Effector memory CD8-positive, alpha-beta T cell (primary cell): ENCODE data around the gene PCDH1.

Source experiments
- ATAC-seq: fragments of 150-1000 bp; cut with Tn5 transposase; replicated peaks from 2 replicates; pipeline ENCODE4 v1.10.0; 2021; ENCODE audit warnings: mild to moderate bottlenecking, moderate library complexity
- DNase-seq, 3 experiments: peaks; one replicate each; pipeline ENCODE4 v3.0.0; 2021
- H3K27ac Mint-ChIP-seq, 2 donors: one replicate each; pipeline ENCODE4 v1.8.0; 2022; ENCODE audit warnings: mild to moderate bottlenecking in 2 of 2, mixed read lengths in 2 of 2, moderate library complexity in 2 of 2
- H3K27me3 Mint-ChIP-seq, 2 donors: one replicate each; pipeline ENCODE4 v1.8.0; 2022; ENCODE audit warnings: mixed read lengths in 2 of 2
- H3K36me3 Mint-ChIP-seq: one replicate; pipeline ENCODE4 v1.8.0; 2022; ENCODE audit warnings: mild to moderate bottlenecking, moderate library complexity, mixed read lengths; ENCODE audit not compliant: insufficient read depth
- H3K4me1 Mint-ChIP-seq, 2 donors: one replicate each; pipeline ENCODE4 v1.8.0; 2022; ENCODE audit warnings: low read depth in 2 of 2, mixed read lengths in 2 of 2
- H3K4me3 Mint-ChIP-seq, 2 donors: one replicate each; pipeline ENCODE4 v1.8.0; 2022; ENCODE audit warnings: mild to moderate bottlenecking in 2 of 2, mixed read lengths in 2 of 2, moderate library complexity in 2 of 2
- H3K9me3 Mint-ChIP-seq, 2 donors: one replicate each; pipeline ENCODE4 v1.8.0; 2022; ENCODE audit warnings: mixed read lengths in 2 of 2

Gene PCDH1

DNA sequence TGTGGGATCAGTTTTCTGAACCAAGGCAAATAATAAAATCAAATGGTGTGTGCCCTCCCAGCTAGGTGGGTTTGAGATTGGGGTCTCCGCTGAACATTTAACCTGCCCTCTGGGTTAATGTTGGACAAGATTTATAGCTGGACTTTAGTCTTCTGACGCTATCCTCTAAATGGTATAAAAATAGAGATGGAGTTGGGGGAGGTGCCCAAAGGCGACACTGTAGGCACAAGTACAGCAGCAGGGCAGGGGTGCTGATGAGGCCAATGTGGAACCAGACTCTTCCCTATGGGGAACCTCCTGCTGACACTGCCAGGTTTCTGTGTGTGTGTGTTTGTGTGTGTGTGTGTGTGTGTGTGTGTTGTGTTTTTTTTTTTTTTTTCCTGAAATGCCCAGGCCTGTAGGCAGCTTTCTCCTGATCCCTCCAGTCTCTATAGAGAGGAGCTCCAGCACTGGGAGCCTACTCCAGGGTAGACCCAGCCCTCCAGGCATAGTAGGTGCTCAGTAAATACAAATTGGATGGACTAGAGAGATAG, 37.9 kb downstream of the PCDH1 start:
- DNase-seq (no peak), ATAC-seq (no peak)
- Mint-ChIP-seq H3K36me3 (no peaks in the 10 kb centered on the region), H3K9me3 (no peaks in the 10 kb centered on the region), H3K4me1 (peaks cover 0 to 2% of the 10 kb centered on the region in 2 donors), H3K27me3 (peaks cover 16 to 97% of the 10 kb centered on the region in 2 donors), H3K27ac (no peak overlapping the region), H3K4me3 (no peak overlapping the region)

GRCh38 chr5:141839015-141839513, 39.1 kb downstream of the PCDH1 start:
- no peaks in the 10 kb centered on the region for H3K36me3 Mint-ChIP-seq
- H3K4me3 Mint-ChIP-seq: no peak overlapping the region
- H3K27me3 Mint-ChIP-seq: peaks cover 15 to 92% of the 10 kb centered on the region in 2 donors
- no peak overlapping the region for H3K27ac Mint-ChIP-seq
- peaks cover 0 to 2% of the 10 kb centered on the region in 2 donors for H3K4me1 Mint-ChIP-seq
- ATAC-seq (no peak), DNase-seq (no peak)
- H3K9me3 Mint-ChIP-seq: no peaks in the 10 kb centered on the region

- ATAC-seq (no peak), DNase-seq (no peak)
- H3K27ac Mint-ChIP-seq: no peak overlapping the region
- no peaks in the 10 kb centered on the region for H3K9me3 Mint-ChIP-seq
- peaks cover under 1% of the 10 kb centered on the region for H3K36me3 Mint-ChIP-seq
- peaks cover 9 to 88% of the 10 kb centered on the region in 2 donors for H3K27me3 Mint-ChIP-seq
- H3K4me1 Mint-ChIP-seq: peaks cover 0 to 2% of the 10 kb centered on the region in 2 donors
- no peak overlapping the region for H3K4me3 Mint-ChIP-seq
Measured at GRCh38 chr5:141838326-141839014, 39.7 kb downstream of the PCDH1 start.

DNA sequence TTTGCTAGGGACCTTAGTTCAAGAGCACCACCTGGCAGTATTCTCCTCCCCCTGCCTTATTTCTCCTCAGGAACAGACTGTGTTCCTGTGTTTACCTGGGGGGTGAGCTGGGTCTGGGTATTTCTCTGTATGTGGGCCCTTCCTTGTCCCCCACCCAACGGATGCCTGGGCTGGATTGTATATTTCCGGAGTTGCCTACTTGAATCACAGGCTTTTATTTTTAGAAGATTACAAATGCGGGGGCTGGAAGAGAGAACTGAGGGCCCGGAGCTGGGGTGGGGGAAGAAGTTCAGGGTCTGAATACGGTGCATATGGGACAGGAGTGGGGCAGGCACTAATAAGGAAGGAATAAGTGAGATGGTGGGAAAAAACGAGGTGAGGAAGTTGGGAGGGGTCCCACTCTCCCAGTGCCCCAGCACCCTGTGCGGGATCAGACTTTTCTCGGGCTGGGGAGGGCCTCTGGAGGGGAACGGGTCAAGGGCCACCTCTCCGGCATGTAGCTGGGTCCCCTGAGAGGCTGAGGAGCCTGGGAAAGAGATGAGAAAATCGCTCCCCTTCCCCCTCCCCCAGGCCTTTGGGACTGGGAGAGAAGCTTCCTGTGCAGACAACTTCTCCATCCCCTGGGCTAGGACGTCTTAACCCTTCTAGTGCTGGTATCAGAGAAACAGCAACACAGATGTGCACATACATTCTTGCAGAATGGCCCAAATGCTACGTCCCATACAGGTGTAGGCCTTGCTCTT, 42.1 kb downstream of the PCDH1 start:
- Mint-ChIP-seq H3K4me3 (no peak overlapping the region), H3K27me3 (peaks cover 26 to 88% of the 10 kb centered on the region in 2 donors), H3K27ac (no peak overlapping the region), H3K36me3 (peaks cover 3% of the 10 kb centered on the region), H3K4me1 (peaks cover 0 to 2% of the 10 kb centered on the region in 2 donors), H3K9me3 (no peaks in the 10 kb centered on the region)
- DNase-seq (no peak), ATAC-seq (no peak)

DNA sequence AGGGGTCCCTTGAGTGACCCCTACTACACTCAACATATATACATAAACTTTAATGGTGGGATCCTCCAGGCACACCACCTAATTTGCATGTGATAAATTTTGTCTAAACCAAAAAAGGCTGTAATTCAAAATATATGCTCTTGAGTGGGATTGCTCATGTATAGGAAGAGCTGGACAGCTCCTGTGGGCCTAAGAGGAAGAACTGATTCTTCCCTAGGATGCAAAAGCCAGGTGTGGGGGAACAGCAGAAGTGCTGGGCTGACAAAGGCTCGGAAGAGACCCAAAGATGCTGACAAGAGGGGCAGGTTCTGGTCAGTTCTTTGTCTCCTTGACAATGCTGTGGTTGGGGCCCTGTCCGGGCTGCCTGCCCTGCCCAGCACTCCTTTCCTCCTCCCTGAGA, 43.9 kb downstream of the PCDH1 start:
- Mint-ChIP-seq H3K4me3 (no peak overlapping the region), H3K27me3 (peaks cover 26 to 86% of the 10 kb centered on the region in 2 donors), H3K27ac (no peak overlapping the region), H3K9me3 (no peaks in the 10 kb centered on the region), H3K36me3 (peaks cover 3% of the 10 kb centered on the region), H3K4me1 (peaks cover 0 to 2% of the 10 kb centered on the region in 2 donors)
- ATAC-seq (no peak), DNase-seq (no peak)

DNA sequence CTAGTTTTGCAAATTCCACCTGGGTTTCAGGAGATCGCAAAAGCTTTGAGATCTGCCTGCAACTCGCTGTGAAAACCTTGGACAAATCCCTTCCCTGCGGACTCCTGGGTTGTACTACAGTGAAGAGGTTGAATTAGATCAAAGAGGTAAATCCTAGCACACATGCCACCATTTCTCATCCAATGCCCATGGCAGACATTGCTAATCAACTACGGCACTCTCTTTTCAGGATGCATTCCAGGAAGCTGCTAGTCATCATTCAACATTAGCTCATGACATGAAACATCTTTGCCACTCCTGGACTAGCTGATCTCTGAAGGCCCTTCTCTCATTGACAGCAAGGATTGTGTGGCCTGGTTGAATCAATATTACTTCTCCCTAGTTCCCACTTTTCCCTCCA, 46.1 kb downstream of the PCDH1 start:
- H3K4me3 Mint-ChIP-seq: no peak overlapping the region
- H3K9me3 Mint-ChIP-seq: no peaks in the 10 kb centered on the region
- peaks cover 26 to 72% of the 10 kb centered on the region in 2 donors for H3K27me3 Mint-ChIP-seq
- no peak overlapping the region for H3K27ac Mint-ChIP-seq
- peaks cover 3% of the 10 kb centered on the region for H3K36me3 Mint-ChIP-seq
- no peaks in the 10 kb centered on the region for H3K4me1 Mint-ChIP-seq
- ATAC-seq: no peak
- no peak for DNase-seq

DNA sequence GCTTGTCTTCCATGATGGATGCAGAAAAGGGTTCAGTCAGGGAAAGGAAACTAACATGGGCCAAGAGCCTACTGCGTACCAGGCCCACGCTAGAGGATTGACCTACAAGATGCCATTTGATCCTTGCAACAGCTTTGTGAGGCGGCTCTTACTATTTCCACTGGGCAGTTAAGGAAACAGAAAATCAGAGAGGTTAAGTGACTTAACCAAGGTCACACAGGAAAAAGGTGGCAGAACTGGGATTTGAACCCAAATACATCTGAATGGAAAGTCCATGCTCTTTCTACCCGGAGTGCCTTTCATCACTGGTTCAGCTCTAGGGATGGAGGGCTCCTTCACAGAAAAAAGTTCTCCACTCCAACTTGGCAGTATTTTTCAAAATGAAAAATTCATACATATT, 50.0 kb downstream of the PCDH1 start:
- DNase-seq (no peak), ATAC-seq (no peak)
- Mint-ChIP-seq H3K36me3 (peaks cover 2% of the 10 kb centered on the region), H3K4me3 (no peak overlapping the region), H3K4me1 (peaks cover 4 to 6% of the 10 kb centered on the region in 2 donors), H3K27me3 (peaks cover 17 to 63% of the 10 kb centered on the region in 2 donors), H3K27ac (no peak overlapping the region), H3K9me3 (no peaks in the 10 kb centered on the region)

GRCh38 chr5:141826674-141827073, 51.5 kb downstream of the PCDH1 start:
- Mint-ChIP-seq H3K4me1 (peaks cover 4 to 6% of the 10 kb centered on the region in 2 donors), H3K36me3 (peaks cover 2% of the 10 kb centered on the region), H3K27me3 (peaks cover 3 to 48% of the 10 kb centered on the region in 2 donors), H3K9me3 (no peaks in the 10 kb centered on the region), H3K4me3 (no peak overlapping the region), H3K27ac (no peak overlapping the region)
- no peak for ATAC-seq
- no peak for DNase-seq

GRCh38 chr5:141825791-141826560, 52.2 kb downstream of the PCDH1 start:
- Mint-ChIP-seq H3K9me3 (no peaks in the 10 kb centered on the region), H3K4me1 (peaks cover 4 to 6% of the 10 kb centered on the region in 2 donors), H3K27me3 (peaks cover 0 to 41% of the 10 kb centered on the region in 2 donors), H3K4me3 (no peak overlapping the region), H3K27ac (no peak overlapping the region), H3K36me3 (peaks cover 2% of the 10 kb centered on the region)
- DNase-seq (peak in 1 of 3 experiments; percentile 10), ATAC-seq (peak; percentile 54)

DNA sequence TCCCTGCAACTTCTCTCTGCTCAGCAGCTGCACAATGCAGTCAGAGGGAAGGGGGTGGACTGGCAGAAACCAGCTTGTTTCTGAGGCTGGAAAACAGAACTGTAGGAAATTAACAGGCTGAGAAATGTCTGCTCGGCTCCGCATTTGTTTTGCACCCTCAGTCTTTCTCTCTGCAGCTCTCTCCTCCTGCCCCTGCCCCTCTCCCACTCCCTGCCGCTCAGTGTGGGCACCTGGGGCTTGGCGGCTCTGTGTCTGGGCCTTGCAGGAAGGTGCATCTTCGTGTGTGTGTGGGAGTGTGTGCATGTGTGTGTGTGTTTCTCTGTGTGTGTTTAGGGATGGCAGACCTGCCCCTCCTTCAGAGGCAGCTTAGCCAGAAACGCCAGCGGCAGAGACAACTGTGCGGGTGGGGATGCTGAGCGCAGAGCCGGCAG, 53.0 kb downstream of the PCDH1 start:
- ATAC-seq (no peak), DNase-seq (no peak)
- H3K9me3 Mint-ChIP-seq: no peaks in the 10 kb centered on the region
- H3K4me1 Mint-ChIP-seq: peaks cover 4 to 6% of the 10 kb centered on the region in 2 donors
- H3K4me3 Mint-ChIP-seq: no peak overlapping the region
- peaks cover 2% of the 10 kb centered on the region for H3K36me3 Mint-ChIP-seq
- H3K27ac Mint-ChIP-seq: peak overlapping the region in 1 of 2 donors; percentile 62
- peaks cover 0 to 39% of the 10 kb centered on the region in 2 donors for H3K27me3 Mint-ChIP-seq

DNA sequence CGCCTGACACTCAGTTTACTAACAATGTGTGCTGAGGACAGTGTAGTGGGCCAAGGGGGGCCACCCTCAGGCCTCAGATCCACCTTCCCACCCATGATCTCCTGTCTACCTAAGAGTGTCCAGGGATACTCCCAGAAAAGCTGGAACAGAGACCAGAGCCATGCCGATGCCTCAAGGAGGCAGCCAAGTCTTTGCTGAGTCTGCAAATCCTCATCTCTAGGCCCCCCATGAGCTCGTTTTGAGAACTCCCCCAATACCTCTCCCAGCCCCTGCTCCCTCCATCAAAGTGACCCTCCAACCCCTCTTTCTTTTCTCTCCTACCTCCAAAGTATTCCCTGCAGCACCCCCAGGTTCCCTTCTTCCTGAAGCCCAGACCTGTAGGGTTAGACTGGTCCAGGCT, 53.5 kb downstream of the PCDH1 start:
- peaks cover 0 to 41% of the 10 kb centered on the region in 2 donors for H3K27me3 Mint-ChIP-seq
- no peak overlapping the region for H3K4me3 Mint-ChIP-seq
- DNase-seq: no peak
- H3K9me3 Mint-ChIP-seq: no peaks in the 10 kb centered on the region
- peak overlapping the region in 1 of 2 donors; percentile 62 for H3K27ac Mint-ChIP-seq
- no peak for ATAC-seq
- H3K36me3 Mint-ChIP-seq: peaks cover 2% of the 10 kb centered on the region
- peaks cover 4 to 6% of the 10 kb centered on the region in 2 donors for H3K4me1 Mint-ChIP-seq

DNA sequence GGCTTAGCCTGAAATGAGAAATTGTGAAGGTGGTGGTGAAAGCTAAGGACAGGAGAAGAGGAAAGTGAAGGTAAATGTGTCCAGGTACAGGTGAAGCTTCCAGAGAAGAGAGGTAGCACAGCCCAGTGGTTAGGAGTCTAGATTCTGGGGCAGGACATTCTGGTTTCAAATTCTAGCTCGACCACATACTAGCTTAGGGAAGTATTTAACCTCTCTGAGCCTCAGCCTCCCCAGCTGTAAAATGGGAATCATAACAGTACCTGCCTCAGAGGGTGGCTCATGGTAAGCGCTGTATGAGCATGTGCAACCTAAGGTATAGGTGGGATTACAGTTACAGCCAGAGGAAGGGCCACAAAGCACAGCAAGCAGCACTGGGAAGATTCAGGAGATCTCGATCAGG, 55.2 kb downstream of the PCDH1 start:
- no peak overlapping the region for H3K4me3 Mint-ChIP-seq
- H3K27ac Mint-ChIP-seq: no peak overlapping the region
- peaks cover 2% of the 10 kb centered on the region for H3K36me3 Mint-ChIP-seq
- DNase-seq (no peak), ATAC-seq (no peak)
- H3K9me3 Mint-ChIP-seq: no peaks in the 10 kb centered on the region
- peaks cover 9 to 45% of the 10 kb centered on the region in 2 donors for H3K27me3 Mint-ChIP-seq
- peaks cover 4 to 6% of the 10 kb centered on the region in 2 donors for H3K4me1 Mint-ChIP-seq

GRCh38 chr5:141822144-141822543, 56.1 kb downstream of the PCDH1 start:
- no peak overlapping the region for H3K4me3 Mint-ChIP-seq
- ATAC-seq (no peak), DNase-seq (no peak)
- no peaks in the 10 kb centered on the region for H3K9me3 Mint-ChIP-seq
- H3K27ac Mint-ChIP-seq: no peak overlapping the region
- H3K4me1 Mint-ChIP-seq: peaks cover 4 to 6% of the 10 kb centered on the region in 2 donors
- peaks cover 13 to 55% of the 10 kb centered on the region in 2 donors for H3K27me3 Mint-ChIP-seq
- H3K36me3 Mint-ChIP-seq: peaks cover 2% of the 10 kb centered on the region
